Left forelimb (tissue), 1 donor: ENCODE results near the gene CNTNAP5.

Experiments used
- DNase-seq: peaks from one replicate; pipeline ENCODE4 v3.0.0-alpha.2; 2018; ENCODE audit warnings: low spot score

Gene CNTNAP5

GRCh38 chr2:124476291-124476690 is 451.2 kb downstream of the CNTNAP5 start:
- DNase-seq = no peak

GRCh38 chr2:124478761-124479160 is 453.7 kb downstream of the CNTNAP5 start:
- DNase-seq = no peak

DNA sequence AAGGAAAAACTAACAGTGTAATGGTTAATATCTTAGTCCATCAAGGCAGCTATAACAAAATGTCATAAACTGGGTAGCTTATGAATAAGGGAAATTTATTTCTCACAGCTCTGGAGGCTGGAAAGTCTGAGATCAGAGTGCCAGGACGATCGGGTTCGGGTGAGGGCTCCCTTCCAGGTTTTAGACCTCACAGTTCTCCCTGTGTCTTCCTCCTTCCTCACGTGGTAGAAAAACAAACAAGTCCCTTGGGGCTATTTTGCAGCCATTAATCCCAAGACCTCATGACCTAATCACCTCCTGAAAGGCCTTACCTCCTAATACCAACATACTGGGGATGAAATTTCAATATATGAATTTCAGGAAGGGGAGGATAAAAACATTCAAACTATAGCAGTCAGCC is 455.9 kb downstream of the CNTNAP5 start:
- no peak for DNase-seq

DNA sequence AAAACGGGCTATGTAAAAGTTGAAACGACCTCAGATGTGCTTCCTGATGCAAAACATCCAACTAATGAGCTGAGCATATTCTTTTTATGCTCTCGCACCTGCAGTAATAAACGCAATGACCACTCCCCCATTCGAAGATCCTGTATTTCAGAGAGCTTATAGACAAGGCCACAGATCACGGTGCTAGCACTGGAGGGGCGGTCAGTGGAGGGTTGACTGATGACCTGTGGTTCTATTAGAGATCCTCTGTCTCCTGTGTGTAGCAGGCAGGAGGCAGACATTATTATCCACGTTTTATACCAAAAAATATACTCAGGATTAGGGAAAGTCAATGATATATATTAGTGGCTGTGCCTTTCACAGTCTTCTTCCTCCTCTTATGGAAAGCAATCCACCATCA is 457.0 kb downstream of the CNTNAP5 start:
- no peak for DNase-seq

GRCh38 chr2:124482551-124482950 is 457.5 kb downstream of the CNTNAP5 start:
- no peak for DNase-seq

- DNase-seq = no peak
Measured at GRCh38 chr2:124485659-124486058, 460.6 kb downstream of the CNTNAP5 start.

DNA sequence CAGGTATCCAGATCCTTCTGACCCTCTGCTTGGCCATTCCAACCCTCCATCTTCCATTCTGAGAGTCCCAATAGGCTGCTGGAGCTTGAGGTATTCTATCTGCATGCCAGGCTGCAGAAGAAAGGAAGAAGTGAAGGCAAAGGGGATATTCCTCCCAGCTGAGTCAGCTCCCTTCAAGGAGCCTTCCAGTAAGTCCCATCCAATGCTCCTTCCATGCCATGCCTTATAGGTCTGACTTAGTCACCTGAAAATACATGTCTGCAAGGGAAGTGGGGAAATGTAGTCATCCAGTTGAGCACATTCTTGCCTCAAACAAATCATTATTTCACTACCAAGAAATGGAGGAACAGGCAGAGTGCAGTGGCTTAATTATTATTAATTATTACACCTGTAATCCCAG is 464.6 kb downstream of the CNTNAP5 start:
- DNase-seq = no peak

DNA sequence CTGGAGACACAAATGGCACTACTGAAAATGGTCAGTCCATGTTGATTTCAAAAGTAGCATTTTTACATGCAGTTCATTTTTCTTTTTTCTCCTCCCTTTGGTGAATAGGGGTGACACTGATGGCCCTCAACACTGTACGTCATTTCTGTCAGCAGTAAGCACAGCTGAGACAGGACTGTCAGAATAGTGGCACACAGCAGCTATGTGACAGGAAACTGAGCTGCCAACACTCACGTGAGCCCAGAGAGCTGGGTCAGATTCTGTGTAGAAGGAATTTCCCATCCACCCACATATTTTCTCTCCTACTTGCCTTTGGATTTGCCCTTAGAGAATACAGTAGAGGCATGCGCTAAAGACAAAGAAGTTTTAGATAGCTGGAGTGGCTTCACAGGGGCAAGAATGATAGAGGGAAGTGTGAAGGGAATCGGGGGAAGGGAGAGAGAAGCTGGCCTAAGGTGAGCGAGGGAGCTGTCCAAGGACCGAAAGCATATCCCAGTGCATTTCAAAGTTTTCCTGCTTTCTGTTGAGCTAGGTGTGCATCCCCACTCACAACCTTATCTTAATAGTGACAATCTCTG is 476.6 kb downstream of the CNTNAP5 start:
- DNase-seq = no peak

DNA sequence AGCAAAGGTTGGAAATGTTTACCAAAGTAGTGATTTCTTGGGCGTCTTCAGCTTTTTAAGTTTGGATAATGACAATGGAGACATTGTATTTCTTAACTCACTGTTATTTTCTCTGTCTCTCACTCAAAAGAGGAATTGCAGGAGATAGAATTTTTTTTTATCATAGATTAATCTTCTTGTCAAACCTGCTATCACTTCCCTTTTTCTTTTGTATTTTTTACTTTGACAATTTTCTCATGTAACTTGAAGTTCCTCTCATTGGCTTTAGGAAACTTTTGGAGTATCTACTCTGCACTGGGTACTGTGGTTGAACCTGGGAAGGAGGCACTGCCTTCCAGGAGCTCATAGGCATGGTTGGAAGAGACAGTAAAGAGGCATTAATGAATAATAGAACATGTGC is 489.1 kb downstream of the CNTNAP5 start:
- DNase-seq = no peak

DNA sequence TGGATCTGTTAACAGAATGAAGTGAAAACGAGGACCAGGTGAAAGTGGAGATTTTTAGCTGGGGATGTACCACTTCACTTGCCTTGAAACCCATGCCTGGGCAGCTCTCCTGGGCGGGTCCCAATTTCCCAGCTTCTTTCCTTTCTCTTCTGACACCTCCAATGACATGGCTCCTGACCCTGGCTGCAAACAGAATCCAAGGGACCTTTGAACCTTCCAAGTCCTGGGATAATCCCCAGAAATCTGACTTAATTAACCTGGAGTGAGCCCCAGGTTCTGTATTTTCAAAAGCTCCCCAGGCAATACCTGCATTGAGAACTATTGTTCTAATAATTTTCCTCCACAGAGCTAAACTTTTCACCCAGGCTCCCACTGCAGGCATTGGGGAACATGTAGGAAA is 495.9 kb downstream of the CNTNAP5 start:
- no peak for DNase-seq

DNA sequence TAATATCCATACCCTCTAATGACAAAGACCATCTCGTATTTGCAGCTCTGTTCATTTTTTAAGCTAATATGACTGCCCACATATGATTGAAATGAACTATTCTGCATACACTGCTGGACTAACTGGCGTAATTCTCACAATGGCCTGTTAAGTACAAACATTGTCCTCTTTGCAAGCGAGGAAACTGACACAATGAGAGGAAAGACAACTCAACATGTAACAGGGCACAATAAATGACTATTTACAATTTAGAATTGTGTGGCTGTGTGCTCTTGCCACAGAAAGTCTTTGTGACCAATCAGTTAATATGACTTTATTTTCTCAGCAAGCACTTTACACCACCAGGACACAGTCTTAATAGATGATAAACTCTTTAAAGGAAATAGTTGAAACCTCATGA is 498.0 kb downstream of the CNTNAP5 start:
- DNase-seq = no peak

DNA sequence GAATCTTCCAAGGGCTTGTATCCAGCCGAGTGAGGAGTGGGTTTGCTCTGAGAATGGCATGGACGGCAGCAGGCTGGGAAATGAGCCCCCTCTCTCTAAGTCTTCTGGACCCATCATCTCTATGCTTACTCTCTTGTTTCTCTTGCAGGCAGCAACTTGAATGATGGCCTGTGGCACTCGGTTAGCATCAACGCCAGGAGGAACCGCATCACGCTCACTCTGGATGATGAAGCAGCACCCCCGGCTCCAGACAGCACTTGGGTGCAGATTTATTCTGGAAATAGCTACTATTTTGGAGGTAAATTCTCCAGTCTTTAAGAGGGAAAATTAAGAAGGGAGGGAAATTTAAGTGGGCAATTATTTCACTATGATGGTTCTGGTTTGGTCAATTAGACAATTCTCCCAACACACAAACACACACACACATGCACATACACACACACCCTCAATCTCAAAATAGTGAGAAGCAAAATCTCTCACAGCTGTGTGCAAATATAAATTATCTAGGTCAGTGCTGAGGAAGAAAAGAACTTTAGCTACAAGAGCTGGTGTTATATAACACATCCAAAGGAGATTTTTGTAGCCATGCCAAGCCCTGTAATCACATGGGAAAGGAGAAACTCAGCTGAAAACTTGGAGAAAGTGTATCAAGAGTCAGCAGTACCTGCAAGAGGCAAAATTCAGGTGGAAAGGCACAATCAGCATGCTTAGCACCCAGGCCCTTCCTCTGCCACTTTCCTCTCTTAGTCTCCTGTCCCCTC is 499.2 kb downstream of the CNTNAP5 start:
- no peak for DNase-seq

GRCh38 chr2:124526221-124526620 is 501.1 kb downstream of the CNTNAP5 start:
- no peak for DNase-seq

- no peak for DNase-seq
Measured at GRCh38 chr2:124530203-124530602, 505.1 kb downstream of the CNTNAP5 start.

- DNase-seq = no peak
Measured at GRCh38 chr2:124533226-124533954, 508.3 kb downstream of the CNTNAP5 start.

- no peak for DNase-seq
Measured at GRCh38 chr2:124534028-124534427, 508.9 kb downstream of the CNTNAP5 start.

- no peak for DNase-seq
Measured at GRCh38 chr2:124535816-124536215, 510.7 kb downstream of the CNTNAP5 start.

DNA sequence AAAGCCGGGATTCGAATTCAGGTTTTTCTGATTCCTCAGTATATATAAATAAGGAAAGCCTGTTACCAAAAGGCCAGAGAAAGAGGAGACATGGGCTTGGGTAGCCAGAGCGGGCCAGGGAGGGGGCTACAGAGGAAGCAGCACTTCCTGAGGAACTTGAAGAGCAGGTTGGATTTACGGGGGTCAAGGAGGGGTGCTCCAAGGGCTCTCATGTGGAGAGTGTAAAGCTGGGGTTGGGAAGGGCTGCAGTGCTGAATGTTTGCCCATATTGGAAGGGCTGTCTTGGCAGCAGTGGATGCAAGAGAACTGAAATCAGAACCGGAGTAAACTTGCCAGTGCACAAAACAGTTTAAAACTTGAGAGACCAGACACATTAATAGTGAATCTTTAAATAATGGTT is 511.5 kb downstream of the CNTNAP5 start:
- DNase-seq = no peak

GRCh38 chr2:124538549-124538948 is 513.5 kb downstream of the CNTNAP5 start:
- no peak for DNase-seq

DNA sequence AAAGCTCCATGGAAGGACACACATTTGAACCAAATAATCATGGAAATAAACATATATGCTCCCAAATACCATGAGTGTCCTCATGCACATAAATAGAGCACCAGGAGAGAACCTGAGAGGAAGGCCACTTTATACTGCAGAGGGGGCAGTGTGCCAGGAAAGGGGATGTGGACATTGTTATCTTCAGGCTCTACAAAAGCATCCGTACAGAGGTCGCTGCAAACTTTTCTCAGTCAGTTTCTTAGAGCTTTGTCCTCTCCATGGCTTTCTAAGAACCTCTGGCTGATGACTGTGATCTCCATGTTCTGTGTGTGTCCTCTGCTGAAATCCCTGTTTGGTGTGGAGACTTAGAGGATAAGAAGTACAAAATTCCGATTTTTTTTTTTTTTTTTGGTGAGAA is 515.7 kb downstream of the CNTNAP5 start:
- no peak for DNase-seq

DNA sequence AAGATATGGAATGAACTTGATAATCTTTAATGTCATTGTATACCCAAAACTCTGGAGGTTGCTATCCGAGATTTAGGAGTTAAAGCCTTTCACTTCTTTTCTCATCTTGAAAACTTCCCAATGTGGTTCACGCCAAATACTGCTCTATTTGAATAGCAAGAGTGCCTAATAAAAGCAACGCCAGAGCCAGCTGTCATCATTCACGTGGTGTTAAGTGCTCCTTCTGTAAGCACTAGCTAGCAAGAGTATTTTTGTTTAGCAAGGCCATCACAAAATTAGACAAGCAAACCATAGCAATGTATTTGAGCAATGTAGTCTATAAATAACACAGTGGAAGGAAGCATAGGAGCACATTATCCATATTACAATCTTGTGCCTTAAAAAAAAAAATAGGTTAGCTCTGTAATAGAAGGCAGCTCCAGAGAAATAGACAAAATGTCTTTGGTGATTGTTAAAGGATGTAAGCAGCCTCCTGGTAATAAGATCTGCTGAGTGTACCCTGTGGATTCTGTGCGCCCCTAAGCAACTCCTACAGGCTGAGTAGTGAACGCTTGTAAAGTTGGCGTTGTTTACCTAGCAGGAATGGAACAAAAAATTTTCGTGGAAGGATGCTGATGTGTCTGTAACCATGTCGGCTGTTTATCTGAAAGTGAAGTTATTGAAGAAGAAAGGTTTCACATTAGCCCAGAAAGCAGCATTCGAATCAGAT is 518.0 kb downstream of the CNTNAP5 start:
- DNase-seq = no peak

DNA sequence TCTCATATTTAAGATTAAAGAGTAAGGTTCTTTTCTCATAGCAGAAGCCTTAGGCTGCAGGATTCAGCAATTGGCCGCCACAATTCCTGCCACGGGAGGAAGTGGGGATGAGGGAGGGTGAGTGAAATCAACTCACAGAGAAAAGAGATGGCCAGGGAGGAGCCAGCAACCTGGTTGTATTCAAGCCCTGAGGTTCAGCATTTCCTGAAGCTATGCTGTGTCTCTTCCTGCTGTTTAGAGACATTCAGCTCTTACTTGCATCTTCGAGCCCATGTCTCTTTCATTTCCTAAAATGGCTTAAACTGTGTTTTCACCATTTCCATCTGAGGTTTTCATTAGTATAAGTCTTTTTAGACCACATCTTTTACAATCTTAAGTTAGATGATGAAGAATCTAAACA is 522.6 kb downstream of the CNTNAP5 start:
- DNase-seq = no peak
